ENCODE measurements around the gene PKNOX1. TPM values are rescaled to one million over a fixed set of nuclear protein-coding genes. Genes with fewer than 3 reads are reported as not detected.
"Not testable (repeated sequence)": the region's sequence is repeated elsewhere in the genome, so short reads cannot be mapped to it uniquely, and the experiment has no call there.

Gene PKNOX1
- total RNA-seq, 4 donors from 2014 or later = 4.9 to 13.8 (median 8.8) TPM

- H3K4me3 ChIP-seq (ENCODE audit: low read depth, poor library complexity, severe bottlenecking); DNase-seq (ENCODE audit: low spot score in 2 of 2); intact Hi-C loops (cut with DNase I; ENCODE audit: low total_unique reads): not testable (repeated sequence)
- 40% methylated on average over 1 of the region's 17 CpGs; no CpG with 5 or more reads in 1 of the 2 donors for whole genome bisulfite sequencing, 2 donors
Measured at GRCh38 chr21:43045165-43045875, 71.0 kb downstream of the PKNOX1 start.

- intact Hi-C loops (cut with DNase I; ENCODE audit: low total_unique reads); DNase-seq (ENCODE audit: low spot score in 2 of 2); H3K4me3 ChIP-seq (ENCODE audit: low read depth, poor library complexity, severe bottlenecking): not testable (repeated sequence)
- 59 to 68% methylated on average over 8 to 10 of the region's 21 CpGs for WGBS, 2 donors
Measured at GRCh38 chr21:43045876-43046821, 71.8 kb downstream of the PKNOX1 start.

GRCh38 chr21:43053112-43053511, 78.8 kb downstream of the PKNOX1 start:
- DNase-seq (ENCODE audit: low spot score in 2 of 2); intact Hi-C loops (cut with DNase I; ENCODE audit: low total_unique reads); H3K4me3 ChIP-seq (ENCODE audit: low read depth, poor library complexity, severe bottlenecking): not testable (repeated sequence)
- WGBS, 2 donors = no CpG with 5 or more reads among the region's 13 CpGs

GRCh38 chr21:43062955-43063664, 88.7 kb downstream of the PKNOX1 start:
- WGBS, 2 donors = no CpG with 5 or more reads among the region's 28 CpGs
- intact Hi-C loops (cut with DNase I; ENCODE audit: low total_unique reads); H3K4me3 ChIP-seq (ENCODE audit: low read depth, poor library complexity, severe bottlenecking); DNase-seq (ENCODE audit: low spot score in 2 of 2): not testable (repeated sequence)

- intact Hi-C loops (cut with DNase I; ENCODE audit: low total_unique reads); DNase-seq (ENCODE audit: low spot score in 2 of 2); H3K4me3 ChIP-seq (ENCODE audit: low read depth, poor library complexity, severe bottlenecking): not testable (repeated sequence)
- no CpG with 5 or more reads among the region's 22 CpGs for WGBS, 2 donors
Measured at GRCh38 chr21:43064265-43064917, 90.0 kb downstream of the PKNOX1 start.

GRCh38 chr21:43065991-43066390, 91.6 kb downstream of the PKNOX1 start:
- H3K4me3 ChIP-seq (ENCODE audit: low read depth, poor library complexity, severe bottlenecking); intact Hi-C loops (cut with DNase I; ENCODE audit: low total_unique reads); DNase-seq (ENCODE audit: low spot score in 2 of 2): not testable (repeated sequence)
- 89% methylated on average over 13 of the region's 30 CpGs; no CpG with 5 or more reads in 1 of the 2 donors for WGBS, 2 donors

GRCh38 chr21:43066690-43067089, 92.3 kb downstream of the PKNOX1 start:
- 86 to 100% methylated on average over 2 to 8 of the region's 12 CpGs for WGBS, 2 donors
- DNase-seq (ENCODE audit: low spot score in 2 of 2); H3K4me3 ChIP-seq (ENCODE audit: low read depth, poor library complexity, severe bottlenecking); intact Hi-C loops (cut with DNase I; ENCODE audit: low total_unique reads): not testable (repeated sequence)

- DNase-seq (ENCODE audit: low spot score in 2 of 2); H3K4me3 ChIP-seq (ENCODE audit: low read depth, poor library complexity, severe bottlenecking); intact Hi-C loops (cut with DNase I; ENCODE audit: low total_unique reads): not testable (repeated sequence)
- WGBS, 2 donors = 83 to 86% methylated on average over 4 to 6 of the region's 12 CpGs
Measured at GRCh38 chr21:43068065-43068464, 93.7 kb downstream of the PKNOX1 start.

- H3K4me3 ChIP-seq (ENCODE audit: low read depth, poor library complexity, severe bottlenecking); DNase-seq (ENCODE audit: low spot score in 2 of 2); intact Hi-C loops (cut with DNase I; ENCODE audit: low total_unique reads): not testable (repeated sequence)
- no CpG with 5 or more reads among the region's 10 CpGs for WGBS, 2 donors
Measured at GRCh38 chr21:43069682-43070081, 95.3 kb downstream of the PKNOX1 start.

- intact Hi-C loops (cut with DNase I; ENCODE audit: low total_unique reads); H3K4me3 ChIP-seq (ENCODE audit: low read depth, poor library complexity, severe bottlenecking); DNase-seq (ENCODE audit: low spot score in 2 of 2): not testable (repeated sequence)
- no CpG with 5 or more reads among the region's 11 CpGs for WGBS, 2 donors
Measured at GRCh38 chr21:43072742-43073141, 98.4 kb downstream of the PKNOX1 start.

GRCh38 chr21:43074401-43075169, 100.2 kb downstream of the PKNOX1 start:
- DNase-seq (ENCODE audit: low spot score in 2 of 2); intact Hi-C loops (cut with DNase I; ENCODE audit: low total_unique reads); H3K4me3 ChIP-seq (ENCODE audit: low read depth, poor library complexity, severe bottlenecking): not testable (repeated sequence)
- WGBS, 2 donors = no CpG with 5 or more reads among the region's 74 CpGs

- no CpG with 5 or more reads among the region's 84 CpGs for WGBS, 2 donors
- intact Hi-C loops (cut with DNase I; ENCODE audit: low total_unique reads) = not testable (repeated sequence)
Measured at GRCh38 chr21:43075170-43076022, 101.0 kb downstream of the PKNOX1 start, which contains the start of gene CBS. TSS of gene CBS (minus strand) at chr21:43075835. CDS start at chr21:43072193, 3,642 bp downstream.

More at GRCh38 chr21:43075170-43076022, 101.0 kb downstream of the PKNOX1 start, which contains the start of gene CBS:
- not testable (repeated sequence) for DNase-seq (ENCODE audit: low spot score in 2 of 2); H3K4me3 ChIP-seq (ENCODE audit: low read depth, poor library complexity, severe bottlenecking)
